SKM-1 treated with dmso at 0.1 percent for 144 hours (cell line): ENCODE measurements around the gene PTPRCAP.

Source experiments
- DNase-seq: peaks from one replicate; lab custom pipeline; 2025; ENCODE audit not compliant: unreplicated experiment; lab: John Stamatoyannopoulos, UW

Gene PTPRCAP

DNA sequence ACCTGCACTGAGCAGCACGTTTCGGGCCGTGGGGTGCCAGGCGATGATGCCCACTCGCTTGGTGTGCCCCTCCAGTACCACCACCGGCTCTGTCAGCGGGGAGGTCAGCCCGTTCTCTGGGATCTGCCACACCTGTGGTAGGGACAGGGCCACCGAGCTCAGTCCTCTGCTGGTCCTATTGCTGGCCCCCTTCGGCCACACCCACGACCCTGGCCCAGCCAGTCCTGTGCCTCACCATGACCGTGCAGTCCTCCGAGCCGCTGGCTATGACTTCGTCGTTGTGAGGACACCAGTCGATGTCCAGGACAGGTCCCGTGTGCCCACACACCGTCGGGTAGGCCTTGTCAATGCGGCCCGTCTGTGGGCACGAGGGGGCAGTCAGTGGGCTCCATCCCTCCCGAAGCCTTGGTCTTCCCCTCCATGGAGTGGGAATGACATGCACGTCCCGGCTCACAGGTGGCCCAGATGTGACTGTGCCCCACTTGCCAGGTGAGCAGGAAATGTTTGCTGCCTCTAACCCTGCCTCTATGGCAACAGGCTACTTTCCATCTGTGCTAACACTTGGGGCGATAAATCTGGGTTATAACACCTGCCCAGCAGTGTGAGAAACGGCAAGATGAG is 4.4 kb upstream of the PTPRCAP start:
- no peak for DNase-seq

DNA sequence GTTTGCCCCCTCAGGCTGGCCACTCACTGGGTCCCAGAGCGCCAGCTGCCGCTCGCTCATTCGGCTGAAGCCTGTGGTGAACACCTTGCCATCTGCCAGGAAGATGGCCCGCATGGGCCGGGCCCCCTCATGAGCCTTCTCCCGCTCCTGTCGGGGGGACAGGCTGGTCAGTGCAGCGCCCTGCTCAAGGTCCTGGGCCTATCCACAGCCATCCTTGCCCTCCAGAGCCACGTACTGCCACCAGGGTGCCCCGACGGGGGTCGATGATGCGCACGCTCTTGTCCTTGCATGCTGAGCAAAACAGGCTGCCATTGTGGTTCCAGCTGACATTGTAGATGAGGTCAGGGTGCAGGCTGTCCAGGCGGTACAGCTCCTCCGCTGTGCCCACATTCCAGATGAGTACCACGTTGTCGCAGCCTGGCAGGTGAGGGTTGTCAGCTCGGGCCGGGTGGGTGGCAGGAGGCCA is 3.6 kb upstream of the PTPRCAP start:
- no peak for DNase-seq

DNA sequence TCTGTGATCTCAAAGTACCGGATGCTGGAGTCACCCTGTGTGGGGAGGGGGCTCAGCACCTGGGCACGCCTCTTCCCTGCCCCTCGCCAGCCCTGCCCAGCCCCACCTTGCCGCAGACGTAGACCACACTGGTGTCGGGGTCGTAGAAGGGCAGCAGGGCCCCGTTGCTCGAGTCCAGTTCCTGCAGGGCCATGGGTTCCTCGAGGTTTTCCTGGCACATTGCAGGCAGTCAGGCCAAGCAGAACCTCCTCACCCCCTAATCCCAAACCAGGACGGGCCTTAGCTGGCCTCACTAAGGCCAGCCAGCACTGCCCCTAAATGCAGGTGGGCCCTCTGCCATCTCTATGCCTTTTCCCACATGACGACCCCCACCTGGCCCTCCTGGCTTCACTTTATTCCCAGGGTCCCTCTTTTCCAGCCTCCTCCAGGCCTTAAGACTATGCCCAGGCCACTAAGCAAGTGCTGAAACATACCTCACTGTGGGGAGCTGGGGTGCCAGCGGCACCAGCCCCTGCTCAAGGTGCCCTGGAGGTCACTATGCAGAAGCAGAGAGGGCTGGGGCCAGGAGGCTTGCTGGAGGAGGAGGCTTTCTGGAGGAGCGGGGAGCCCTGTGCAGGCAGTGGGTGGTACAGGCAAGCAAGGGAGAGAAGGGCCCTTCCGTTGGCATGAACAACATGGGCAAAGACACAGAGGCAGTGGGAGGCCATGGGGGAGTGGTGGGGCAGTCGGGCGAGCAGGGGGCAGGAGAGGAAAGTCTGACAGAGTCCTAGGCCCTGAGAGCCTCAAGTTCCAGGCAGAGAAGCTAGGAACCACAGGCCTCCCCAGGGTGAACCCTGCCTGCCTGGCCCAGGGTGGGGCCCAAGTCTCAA is 3.0 kb upstream of the PTPRCAP start:
- DNase-seq = no peak

DNA sequence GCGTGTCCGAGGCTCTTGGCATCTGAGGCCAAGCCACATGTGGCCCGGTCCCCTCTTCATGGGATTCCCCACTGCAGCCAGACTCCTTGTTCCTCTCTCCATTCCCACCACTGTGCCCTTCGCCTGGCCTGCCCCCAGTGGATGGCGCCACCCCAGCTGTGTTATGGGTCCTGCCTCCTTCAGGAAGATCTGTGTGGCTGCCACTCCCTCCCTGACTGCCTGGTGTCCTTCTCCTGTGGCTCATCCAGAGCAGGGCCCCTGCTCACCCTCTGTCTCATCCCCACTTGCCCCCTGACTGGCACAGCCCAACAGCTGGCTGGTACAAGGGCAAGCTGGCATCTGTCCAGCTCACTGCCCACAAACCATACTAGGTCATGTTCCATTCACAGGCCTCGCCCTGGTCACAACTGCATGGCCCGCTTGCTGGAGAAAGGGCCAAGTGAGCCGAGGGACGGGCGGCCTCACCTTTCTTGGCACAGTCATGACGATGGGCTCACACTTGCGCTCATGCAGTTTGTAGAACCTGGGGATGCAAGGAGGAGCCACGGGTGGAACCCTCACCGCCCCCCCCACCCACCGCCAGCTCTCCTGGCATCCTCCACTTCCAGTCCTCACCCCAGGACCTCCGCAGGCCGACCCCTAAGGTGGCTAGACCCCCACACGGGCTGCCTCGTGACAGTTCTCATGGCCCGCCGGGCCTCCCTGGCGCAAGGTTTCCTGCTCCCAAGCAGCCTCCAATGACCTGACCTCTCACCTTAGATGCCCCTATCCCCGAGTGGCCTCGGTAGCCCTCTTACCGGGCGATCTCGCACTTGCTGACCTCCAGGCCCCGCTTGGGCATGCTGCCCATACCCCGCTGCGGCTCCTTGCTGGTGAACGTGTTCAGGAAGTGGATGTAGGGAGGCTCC is 2.1 kb upstream of the PTPRCAP start:
- no peak for DNase-seq

DNA sequence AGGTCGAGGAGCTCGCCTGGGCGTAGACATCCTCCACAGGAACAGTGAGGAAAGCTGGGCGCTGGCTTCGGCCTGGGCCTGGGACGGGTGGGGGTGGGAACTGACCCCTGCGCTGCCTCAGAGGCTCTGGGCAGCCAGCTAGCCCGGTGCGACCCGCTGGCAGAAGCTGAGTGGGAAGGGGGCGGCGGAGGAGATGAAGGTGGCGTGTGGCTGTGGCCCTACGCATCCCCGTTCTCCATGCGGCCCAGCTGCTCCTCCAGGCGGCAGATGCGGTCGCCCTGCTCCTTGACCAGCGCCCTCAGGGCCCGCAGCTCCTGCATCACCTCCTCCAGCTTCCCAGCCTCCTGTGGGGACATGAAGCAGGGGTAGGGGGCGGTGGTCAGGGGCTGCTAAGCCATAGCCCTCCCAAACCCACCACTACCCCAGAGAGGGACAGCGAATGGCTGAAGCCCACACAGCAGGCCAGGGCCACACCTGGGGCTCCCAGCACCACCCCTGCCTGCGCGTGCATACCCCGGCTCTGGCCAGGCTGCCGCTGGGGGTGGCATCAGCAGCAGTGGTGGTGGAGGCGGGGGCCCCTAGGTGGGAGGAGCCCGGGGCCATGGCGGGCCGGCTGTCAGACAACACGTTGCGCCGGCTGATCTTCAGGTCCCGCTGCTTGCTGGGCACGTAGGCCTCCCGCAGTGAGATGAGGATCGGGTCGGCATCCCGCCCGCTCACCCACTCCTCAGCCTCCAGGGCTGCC is 848 bp upstream of the PTPRCAP start:
- no peak for DNase-seq

DNA sequence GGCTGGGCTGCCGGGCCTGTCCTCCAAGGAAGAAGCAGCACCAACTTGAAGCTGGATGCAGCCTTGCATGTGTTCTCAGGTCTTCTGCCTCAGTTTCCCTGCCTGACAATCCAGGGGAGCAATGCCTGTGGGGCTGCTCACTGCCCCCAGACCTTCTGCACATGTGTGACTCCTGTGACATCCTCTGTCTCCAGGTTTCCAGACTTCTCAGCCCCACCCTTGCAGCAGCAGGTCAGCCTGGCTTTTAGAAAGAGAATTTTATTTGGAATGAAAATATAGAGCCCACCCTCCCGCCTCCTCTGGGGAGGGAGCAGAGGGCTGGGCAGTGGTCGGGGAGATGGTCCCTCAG is 301 bp upstream of the PTPRCAP start:
- DNase-seq = no peak

DNA sequence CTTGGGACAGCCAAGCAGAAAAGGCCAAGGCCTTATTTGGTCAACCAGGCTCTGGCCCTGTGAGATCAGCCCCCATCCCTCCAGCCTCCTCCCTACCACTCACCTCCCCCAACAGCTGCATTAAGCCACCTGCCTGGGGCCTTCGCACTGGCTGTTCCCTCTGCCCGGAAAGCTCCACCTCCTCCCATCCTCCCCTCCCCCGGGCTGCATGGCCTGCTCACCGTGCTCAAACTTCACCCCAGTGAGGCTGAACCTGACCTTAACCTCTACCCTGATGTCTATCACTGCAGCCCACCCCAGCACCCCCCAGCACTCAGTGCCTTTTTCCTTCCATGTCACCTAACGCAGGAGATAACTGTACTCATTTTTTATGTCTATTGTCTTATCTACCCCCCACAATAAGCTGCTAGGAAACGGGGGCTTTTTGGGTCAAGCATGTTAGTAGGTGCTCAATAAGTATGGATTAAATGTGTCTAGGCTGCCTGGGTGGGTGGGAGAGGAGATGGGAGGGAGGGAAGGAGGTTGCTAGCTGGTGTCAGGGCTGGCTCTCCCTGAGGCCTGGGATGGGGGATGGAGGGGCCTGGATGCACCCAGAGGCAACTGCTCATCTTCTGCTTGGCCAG is 912 bp downstream of the PTPRCAP start:
- no peak for DNase-seq

DNA sequence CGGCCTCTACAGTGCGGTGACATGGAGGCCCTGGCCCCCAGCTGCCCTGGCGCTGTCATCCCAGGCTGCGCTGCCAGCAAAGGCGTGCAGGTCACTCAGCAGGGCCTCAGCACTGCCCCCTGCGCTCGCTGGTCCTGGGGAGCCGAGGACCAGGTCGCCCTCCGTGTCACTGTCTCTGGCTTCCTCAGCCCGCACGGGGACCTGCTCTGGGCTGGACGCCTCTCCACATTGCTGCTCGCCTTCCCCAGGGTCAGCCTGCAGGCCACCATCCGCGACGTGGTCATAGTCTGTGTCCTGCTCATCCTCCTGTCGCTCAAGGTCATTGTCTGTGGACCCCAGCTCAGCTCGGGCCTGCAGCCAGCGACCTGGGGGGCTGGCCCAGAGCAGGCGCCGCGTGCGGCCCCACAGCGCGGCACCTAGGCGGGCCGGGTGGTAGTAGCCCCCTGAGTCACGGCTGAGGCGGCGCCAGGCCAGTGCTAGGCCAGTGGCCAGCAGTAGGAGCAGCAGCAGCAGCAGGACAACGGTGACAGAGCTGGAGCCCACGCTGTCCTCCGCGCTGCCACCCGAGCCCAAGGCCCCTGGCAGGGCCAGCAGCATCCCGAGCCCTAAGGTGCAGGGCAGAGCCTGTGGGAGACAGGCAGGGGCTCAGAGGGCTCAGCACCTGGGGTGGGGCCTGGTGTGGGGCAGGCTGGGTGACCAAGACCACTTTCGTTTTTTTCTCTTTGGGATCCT is 1.6 kb downstream of the PTPRCAP start:
- DNase-seq = no peak

DNA sequence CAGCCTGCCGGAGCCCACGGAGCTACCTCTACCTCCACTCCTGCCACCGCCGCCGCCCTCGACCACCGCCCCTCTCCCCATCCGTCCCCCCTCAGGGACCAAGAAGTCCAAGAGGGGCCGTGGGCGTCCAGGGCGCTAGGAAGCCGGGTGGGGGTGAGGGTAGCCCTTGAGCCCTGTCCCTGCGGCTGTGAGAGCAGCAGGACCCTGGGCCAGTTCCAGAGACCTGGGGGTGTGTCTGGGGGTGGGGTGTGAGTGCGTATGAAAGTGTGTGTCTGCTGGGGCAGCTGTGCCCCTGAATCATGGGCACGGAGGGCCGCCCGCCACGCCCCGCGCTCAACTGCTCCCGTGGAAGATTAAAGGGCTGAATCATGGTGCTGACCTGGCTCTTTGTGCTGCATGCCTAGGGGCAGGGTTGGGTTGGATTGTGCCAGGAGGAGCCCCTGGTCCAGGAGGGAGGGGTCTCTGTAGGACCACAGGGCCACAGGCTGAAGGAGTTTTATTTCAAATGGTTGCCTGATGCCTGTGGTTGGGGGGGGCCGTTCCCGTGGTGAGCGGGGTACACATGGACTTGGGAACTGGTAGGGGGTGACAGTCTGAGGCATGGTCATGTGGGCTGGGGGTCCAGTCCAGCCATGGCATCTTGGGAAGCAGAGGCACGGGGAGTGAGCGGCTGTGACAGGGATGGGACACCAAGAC is 2.3 kb downstream of the PTPRCAP start:
- no peak for DNase-seq

DNA sequence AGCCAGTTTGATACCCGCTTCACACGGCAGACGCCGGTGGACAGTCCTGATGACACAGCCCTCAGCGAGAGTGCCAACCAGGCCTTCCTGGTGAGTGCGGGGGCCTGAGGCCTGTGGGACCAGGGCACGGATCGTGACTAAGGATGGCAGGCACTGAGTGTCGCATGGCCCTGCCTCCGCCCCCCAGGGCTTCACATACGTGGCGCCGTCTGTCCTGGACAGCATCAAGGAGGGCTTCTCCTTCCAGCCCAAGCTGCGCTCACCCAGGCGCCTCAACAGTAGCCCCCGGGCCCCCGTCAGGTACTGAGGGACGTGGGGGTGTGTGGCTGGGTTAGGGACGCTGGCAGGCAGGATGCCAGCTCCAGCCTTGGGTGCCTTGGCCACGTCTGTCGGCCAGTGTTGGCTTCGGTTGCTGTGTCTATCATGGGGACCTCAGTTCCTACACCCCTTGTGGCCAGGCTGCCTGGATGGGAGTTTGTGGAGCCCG is 3.0 kb downstream of the PTPRCAP start:
- DNase-seq = no peak

DNA sequence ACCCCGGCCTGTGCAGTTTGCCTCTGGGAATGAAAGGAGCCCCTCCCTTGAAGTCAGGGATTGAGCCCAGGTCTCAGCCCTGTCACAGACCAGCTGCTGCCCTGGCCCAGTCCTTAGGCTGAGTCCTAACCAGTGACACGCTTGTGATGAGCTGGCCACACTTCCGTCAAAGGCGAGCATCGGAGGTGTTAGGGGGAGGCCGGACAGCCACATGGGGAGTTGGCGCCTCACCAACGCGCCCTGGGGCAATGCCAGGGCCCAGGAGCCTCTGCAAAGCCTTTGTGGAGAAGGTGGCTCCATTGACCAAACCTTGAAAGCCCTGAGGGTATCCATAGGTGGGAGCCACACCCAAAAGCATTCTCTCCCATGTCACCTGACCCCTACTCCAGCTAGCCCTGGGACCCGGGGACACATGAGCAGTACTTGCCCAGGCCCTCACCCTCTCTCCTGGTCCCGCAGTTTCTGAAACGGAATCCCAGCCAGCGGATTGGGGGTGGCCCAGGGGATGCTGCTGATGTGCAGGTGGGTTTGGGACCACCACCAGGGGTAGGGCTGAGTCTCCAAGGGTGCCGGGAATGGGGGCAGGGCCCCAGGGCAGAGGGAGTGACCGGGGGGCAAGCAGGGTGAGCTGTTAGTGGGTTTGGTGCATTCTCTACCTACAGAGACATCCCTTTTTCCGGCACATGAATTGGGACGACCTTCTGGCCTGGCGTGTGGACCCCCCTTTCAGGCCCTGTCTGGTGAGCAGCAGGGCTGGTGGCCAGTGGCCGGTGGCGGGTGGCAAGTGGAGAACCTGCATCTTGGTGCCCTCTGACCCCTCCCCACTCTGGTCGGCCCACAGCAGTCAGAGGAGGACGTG is 3.7 kb downstream of the PTPRCAP start:
- DNase-seq = no peak

DNA sequence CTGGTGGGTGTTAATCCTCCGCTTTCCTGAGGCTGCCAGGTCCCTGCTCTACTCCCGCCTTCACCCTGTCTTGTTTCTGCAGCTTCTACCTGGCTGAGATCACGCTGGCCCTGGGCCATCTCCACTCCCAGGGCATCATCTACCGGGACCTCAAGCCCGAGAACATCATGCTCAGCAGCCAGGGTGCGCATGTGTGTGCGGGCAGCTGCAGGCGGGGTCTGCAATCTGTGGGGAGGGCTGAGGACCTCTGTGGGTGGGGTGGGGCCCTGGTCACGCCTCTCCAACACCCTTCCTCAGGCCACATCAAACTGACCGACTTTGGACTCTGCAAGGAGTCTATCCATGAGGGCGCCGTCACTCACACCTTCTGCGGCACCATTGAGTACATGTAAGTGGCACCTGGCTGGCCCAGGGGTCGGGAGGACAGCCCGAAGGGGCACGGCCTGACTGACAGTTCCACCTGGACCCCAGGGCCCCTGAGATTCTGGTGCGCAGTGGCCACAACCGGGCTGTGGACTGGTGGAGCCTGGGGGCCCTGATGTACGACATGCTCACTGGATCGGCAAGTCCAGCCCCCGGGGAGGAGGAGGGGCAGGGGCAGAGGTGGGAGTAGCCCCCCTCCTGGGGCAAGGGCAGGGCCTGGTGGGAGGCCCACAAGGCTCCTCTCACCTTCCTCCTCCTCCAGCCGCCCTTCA is 4.7 kb downstream of the PTPRCAP start:
- DNase-seq = no peak

DNA sequence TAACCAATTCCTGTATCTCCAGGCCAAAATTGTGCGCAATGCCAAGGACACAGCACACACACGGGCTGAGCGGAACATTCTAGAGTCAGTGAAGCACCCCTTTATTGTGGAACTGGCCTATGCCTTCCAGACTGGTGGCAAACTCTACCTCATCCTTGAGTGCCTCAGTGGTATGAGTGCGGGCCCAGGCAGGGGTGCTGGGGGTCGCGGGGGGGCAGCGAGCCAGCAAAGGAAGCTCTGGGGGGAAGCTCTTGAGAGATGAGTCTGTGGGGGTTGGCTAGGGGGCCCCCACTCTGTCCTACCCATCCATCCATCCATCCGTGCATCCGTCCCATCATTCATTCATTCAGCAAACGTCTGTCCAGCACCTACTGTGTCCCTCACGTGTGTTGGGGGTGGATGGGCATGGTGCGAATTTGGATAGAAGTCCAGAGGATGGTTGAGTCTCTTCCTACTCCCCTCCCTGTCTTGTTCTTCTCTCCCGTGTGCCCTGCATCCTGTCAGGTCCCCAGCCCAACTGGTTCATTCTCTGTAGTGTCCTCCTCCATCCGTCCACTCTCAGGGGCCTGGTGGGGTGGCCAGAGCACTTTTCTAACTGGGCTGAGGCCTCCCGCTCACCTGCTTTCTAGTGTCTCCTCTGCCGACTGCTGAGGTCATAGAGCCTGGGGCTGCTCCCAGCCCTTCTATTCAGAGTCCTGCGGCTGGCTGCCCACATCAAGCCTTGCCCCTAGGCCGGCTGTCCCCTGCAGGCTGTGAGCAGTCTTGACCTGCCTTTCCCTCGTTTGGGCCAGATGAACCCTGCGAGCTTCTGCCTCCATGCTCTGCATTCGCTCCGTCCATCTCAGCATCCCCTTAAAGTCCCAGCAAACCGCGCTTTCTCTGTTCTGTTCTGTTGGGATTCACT is 5.9 kb downstream of the PTPRCAP start:
- DNase-seq = no peak

DNA sequence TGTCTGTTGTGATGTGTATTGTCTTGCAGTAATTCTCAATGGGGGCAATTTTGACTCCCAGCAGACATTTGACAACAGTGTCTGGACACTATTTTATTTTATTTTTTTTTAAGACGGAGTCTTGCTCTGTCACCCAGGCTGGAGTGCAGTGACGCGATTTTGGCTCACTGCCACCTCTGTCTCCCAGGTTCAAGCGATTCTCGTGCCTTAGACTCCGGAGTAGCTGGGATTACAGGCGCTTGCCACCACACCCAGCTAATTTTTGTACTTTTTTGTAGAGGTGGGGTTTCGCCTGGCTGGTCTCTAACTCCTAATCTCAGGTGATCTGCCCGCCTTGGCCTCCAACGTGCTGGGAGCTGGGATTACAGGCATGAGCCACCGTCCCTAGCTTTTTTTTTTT is 7.8 kb downstream of the PTPRCAP start:
- no peak for DNase-seq

DNA sequence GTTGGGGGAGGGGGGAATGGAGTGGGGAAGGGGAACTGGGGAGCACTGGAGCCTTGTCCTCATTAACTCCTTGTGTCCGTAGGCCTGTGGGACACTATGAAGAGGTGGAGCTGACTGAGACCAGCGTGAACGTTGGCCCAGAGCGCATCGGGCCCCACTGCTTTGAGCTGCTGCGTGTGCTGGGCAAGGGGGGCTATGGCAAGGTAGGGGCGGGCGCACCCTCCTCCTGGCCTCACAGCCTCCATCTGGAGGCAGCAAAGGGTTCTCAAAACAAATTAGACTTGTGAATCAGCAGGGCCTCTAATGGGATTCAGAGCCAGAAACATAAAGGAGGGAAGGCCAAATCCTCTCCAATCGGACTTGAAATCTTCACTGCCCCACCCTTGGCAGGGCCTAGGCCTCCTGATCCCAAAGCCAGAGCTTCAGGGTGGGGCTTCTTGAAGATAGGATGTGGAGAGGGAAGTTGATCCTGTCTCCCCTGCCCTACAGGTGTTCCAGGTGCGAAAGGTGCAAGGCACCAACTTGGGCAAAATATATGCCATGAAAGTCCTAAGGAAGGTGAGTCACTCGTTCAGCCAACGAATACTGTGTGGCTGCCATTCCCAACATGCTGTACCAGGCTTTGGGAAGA is 8.3 kb downstream of the PTPRCAP start:
- DNase-seq = no peak
